Measurements from ENCODE around the gene ADPGK. TPM values are rescaled to one million over a fixed set of nuclear protein-coding genes. Genes with fewer than 3 reads are reported as not detected.
A peak's percentile ranks its signal among the peaks of the same experiment; 100 is the strongest.

The ADPGK gene
- total RNA-seq, 2 experiments from 2014 or later, result 63.7 to 65.1 TPM

- DNase-seq, result no peak
- no peak for ATAC-seq
- ChIA-PET POLR2A (no interaction called here), CTCF (no interaction called here)
- intact Hi-C loops (cut with micrococcal nuclease), result no loop called here
- no peak for TF ChIP-seq CTCF (IDR thresholded peaks at IDR 0.05)
- Mint-ChIP-seq H3K27ac (no peak overlapping the region), H3K36me3 (ENCODE audit: low read depth) (no peaks in the 10 kb centered on the region), H3K9me3 (no peaks in the 10 kb centered on the region), H3K4me1 (ENCODE audit: low read depth) (no peaks in the 10 kb centered on the region), H3K4me3 (no peak overlapping the region), H3K27me3 (peaks cover 20% of the 10 kb centered on the region)
These were observed 19.4 kb upstream of the ADPGK start for GRCh38 chr15:72803006-72803405.

DNA sequence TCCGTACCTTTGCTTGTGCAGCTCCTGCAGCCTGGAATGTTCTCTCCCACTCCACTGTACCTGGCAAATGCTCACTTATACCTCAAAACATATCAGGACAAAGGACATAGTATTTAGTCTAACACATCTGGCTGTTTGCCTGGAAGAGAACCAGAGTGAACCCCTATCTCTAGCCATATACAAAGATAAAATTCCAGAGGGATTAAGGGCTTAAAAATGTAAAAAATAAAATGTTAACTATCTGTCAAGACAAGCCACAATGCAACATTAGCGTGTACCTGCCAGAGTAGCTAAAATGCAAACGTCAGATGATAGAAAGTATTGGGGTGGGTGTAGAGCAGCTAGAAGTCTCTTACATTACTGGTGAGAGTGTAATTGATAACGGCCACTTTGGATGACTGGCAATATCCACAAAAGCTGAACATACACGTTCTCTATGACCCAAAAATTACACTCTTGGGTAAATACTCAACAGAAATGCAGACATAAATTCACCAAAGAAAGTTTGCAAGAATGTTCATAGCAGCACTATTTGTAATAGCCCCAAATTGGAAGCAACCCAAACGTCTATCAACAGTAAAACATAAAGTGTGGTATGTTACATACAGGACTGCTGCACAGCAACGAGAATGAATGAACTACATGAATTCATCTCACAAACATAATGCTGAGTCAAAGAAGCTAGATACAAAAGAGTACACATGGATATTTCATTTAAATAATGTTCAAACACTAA is 18.2 kb upstream of the ADPGK start:
- Mint-ChIP-seq H3K9me3 (no peaks in the 10 kb centered on the region), H3K27ac (no peak overlapping the region), H3K27me3 (peaks cover 23% of the 10 kb centered on the region), H3K36me3 (ENCODE audit: low read depth) (no peaks in the 10 kb centered on the region), H3K4me3 (no peak overlapping the region), H3K4me1 (ENCODE audit: low read depth) (peaks cover 3% of the 10 kb centered on the region)
- intact Hi-C loops (cut with micrococcal nuclease), result no loop called here
- ATAC-seq (no peak), DNase-seq (no peak)
- no peak for TF ChIP-seq CTCF (IDR thresholded peaks at IDR 0.05)
- POLR2A ChIA-PET, result no interaction called here
- CTCF ChIA-PET, result no interaction called here

DNA sequence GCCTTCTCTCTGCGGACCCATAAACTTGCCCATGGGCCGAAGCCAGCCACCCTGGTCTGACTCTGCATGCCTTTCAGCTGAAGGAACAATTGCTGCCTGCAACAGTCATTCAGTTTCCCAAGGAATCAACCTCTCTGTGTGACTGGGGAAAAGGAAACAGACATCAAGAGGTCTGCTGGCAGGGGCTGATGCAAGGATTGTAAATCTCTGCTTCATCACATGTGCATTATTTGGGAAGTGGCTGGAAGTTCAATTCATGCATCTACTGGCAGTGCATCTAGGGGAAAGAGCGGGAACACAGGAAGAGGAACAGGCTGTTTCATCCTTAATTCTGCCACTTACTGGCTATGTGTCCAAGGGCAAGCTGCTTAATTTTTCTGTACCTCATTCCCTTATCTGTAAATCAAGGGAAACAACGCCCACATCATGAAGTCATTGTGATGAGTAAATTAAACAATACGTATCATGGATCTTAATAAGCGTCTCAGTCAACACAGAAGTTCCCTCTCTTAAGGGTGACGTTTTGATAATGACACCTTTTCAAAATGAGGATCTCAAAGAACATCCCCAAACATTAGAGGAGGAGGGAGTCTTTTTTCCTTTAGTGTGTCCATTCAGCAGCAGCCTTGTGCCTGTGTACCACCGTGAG is 17.4 kb upstream of the ADPGK start:
- H3K4me1 Mint-ChIP-seq (ENCODE audit: low read depth), result peaks cover 9% of the 10 kb centered on the region
- H3K4me3 Mint-ChIP-seq, result no peak overlapping the region
- CTCF ChIA-PET, result no interaction called here
- no peaks in the 10 kb centered on the region for H3K36me3 Mint-ChIP-seq (ENCODE audit: low read depth)
- POLR2A ChIA-PET, result interaction anchor here (1.3 kb wide), 1 partner anchor 16 kb away, joined by 4 read pairs; no protein-coding TSS in a partner anchor
- intact Hi-C loops (cut with micrococcal nuclease), result no loop called here
- peaks cover 29% of the 10 kb centered on the region for H3K27me3 Mint-ChIP-seq
- ATAC-seq, result no peak
- no peak for DNase-seq
- no peak overlapping the region for H3K27ac Mint-ChIP-seq
- TF ChIP-seq CTCF (IDR thresholded peaks at IDR 0.05), result no peak
- H3K9me3 Mint-ChIP-seq, result no peaks in the 10 kb centered on the region

- H3K4me1 Mint-ChIP-seq (ENCODE audit: low read depth), result peaks cover 9% of the 10 kb centered on the region
- no peak overlapping the region for H3K4me3 Mint-ChIP-seq
- H3K9me3 Mint-ChIP-seq, result no peaks in the 10 kb centered on the region
- TF ChIP-seq CTCF (IDR thresholded peaks at IDR 0.05), result no peak
- no peak overlapping the region for H3K27ac Mint-ChIP-seq
- H3K36me3 Mint-ChIP-seq (ENCODE audit: low read depth), result no peaks in the 10 kb centered on the region
- no peak for DNase-seq
- intact Hi-C loops (cut with micrococcal nuclease), result loop anchor here (5.0 kb wide), 1 partner anchor 279 kb away; no protein-coding TSS in a partner anchor
- H3K27me3 Mint-ChIP-seq, result peaks cover 36% of the 10 kb centered on the region
- ATAC-seq, result no peak
- CTCF ChIA-PET, result interaction anchor here (0.6 to 1.0 kb wide), 5 partner anchors 76 to 348 kb away, joined by 3 to 5 read pairs (median 4); no protein-coding TSS in a partner anchor
- POLR2A ChIA-PET, result no interaction called here
These were observed 14.3 kb upstream of the ADPGK start for GRCh38 chr15:72797834-72798233.

DNA sequence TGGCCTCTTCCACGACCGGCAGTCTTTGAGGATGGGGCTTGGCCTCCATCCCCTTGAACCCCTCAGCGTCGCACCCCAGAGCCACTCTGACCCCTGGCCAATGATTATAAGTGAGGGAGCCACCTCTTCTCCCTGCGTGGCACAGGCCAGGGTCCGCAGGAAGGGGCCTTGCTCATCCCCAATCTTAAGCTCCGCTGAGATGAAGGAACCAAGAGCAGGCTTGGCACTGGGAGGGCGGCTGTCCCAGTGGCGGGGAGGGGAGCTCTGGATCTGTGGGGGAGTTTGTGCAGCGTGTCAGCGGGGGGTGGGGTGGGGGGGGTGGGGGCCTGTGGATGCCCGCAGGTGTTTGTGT is 13.8 kb upstream of the ADPGK start:
- intact Hi-C loops (cut with micrococcal nuclease), result loop anchor here (5.0 kb wide), 1 partner anchor 280 kb away; no protein-coding TSS in a partner anchor
- DNase-seq, result no peak
- H3K4me3 Mint-ChIP-seq, result peak overlapping the region; percentile 70
- H3K4me1 Mint-ChIP-seq (ENCODE audit: low read depth), result peaks cover 9% of the 10 kb centered on the region
- ATAC-seq, result no peak
- peaks cover 39% of the 10 kb centered on the region for H3K27me3 Mint-ChIP-seq
- no peaks in the 10 kb centered on the region for H3K36me3 Mint-ChIP-seq (ENCODE audit: low read depth)
- ChIA-PET CTCF (interaction anchor here (0.7 to 1.0 kb wide), 4 partner anchors 75 to 286 kb away, joined by 3 to 5 read pairs (median 4); no protein-coding TSS in a partner anchor), POLR2A (no interaction called here)
- no peak overlapping the region for H3K27ac Mint-ChIP-seq
- H3K9me3 Mint-ChIP-seq, result no peaks in the 10 kb centered on the region
- no peak for TF ChIP-seq CTCF (IDR thresholded peaks at IDR 0.05)
